SKM-1 (cell line): ENCODE data around the gene QRICH1.

Source experiments
- DNase-seq: peaks from one replicate; lab custom pipeline; 2025; ENCODE audit not compliant: unreplicated experiment; lab: John Stamatoyannopoulos, UW

The QRICH1 gene

GRCh38 chr3:48999085-48999858 is 94.6 kb downstream of the QRICH1 start:
- DNase-seq, result no peak

GRCh38 chr3:48997714-48998637 is 95.9 kb downstream of the QRICH1 start:
- DNase-seq, result no peak

GRCh38 chr3:48997102-48997635 is 96.7 kb downstream of the QRICH1 start:
- DNase-seq, result no peak

GRCh38 chr3:48996640-48997039 is 97.2 kb downstream of the QRICH1 start:
- no peak for DNase-seq

- no peak for DNase-seq
These were observed 100.0 kb downstream of the QRICH1 start for GRCh38 chr3:48993834-48994233.

- no peak for DNase-seq
These were observed 101.9 kb downstream of the QRICH1 start for GRCh38 chr3:48991851-48992545.

GRCh38 chr3:48990636-48991469 is 103.0 kb downstream of the QRICH1 start:
- no peak for DNase-seq

- peak; percentile 21 for DNase-seq
These were observed 103.9 kb downstream of the QRICH1 start, which contains the start of gene P4HTM for GRCh38 chr3:48989796-48990635. TSS of gene P4HTM (plus strand) at chr3:48990241. CDS start at chr3:48990257, 16 bp downstream.

GRCh38 chr3:48989126-48989795 is 104.6 kb downstream of the QRICH1 start:
- DNase-seq, result no peak

GRCh38 chr3:48985831-48986376 is 108.0 kb downstream of the QRICH1 start:
- no peak for DNase-seq

GRCh38 chr3:48984663-48985062 is 109.2 kb downstream of the QRICH1 start:
- DNase-seq, result no peak

GRCh38 chr3:48983096-48983495 is 110.8 kb downstream of the QRICH1 start:
- DNase-seq, result no peak

GRCh38 chr3:48982686-48983085 is 111.2 kb downstream of the QRICH1 start:
- no peak for DNase-seq

- no peak for DNase-seq
These were observed 111.9 kb downstream of the QRICH1 start for GRCh38 chr3:48982016-48982415.

- no peak for DNase-seq
These were observed 113.6 kb downstream of the QRICH1 start for GRCh38 chr3:48980295-48980694.
